HepG2 (cell line): ENCODE data around the gene ATP8B2. TPM values are rescaled to one million over a fixed set of nuclear protein-coding genes. Genes with fewer than 3 reads are reported as not detected.

Experiments
- ATAC-seq: fragments of 200-7000 bp; cut with Tn5 transposase; 3 replicates; pipeline ENCODE4 v1.9.1; 2020; ENCODE audit warnings: mild to moderate bottlenecking, moderate library complexity
- BruUV-seq: library from RNA; stranded (reverse); fragments of 400-500 nt; replicated peaks from 2 replicates; lab custom pipeline; 2021; lab: Mats Ljungman, UMichigan
- CTCF ChIA-PET: fragments of 300-600 bp; formaldehyde crosslinking; extraction: SDS; loops from one replicate; lab custom pipeline; 2021; ENCODE audit warnings: low total read pairs, inconsistent platforms, low intra/inter-chr PET ratio; lab: Yijun Ruan, JAX
- POLR2A ChIA-PET: fragments of 350-600 bp; sonication (Branson Sonifier 250); formaldehyde crosslinking; loops from one replicate; lab custom pipeline; 2020; ENCODE audit warnings: antibody characterized with exemption, inconsistent platforms; lab: Yijun Ruan, JAX
- DNase-seq: peaks from one replicate; pipeline ENCODE4 v3.0.0-alpha.2; 2015; ENCODE audit warnings: low spot score
- FAIRE-seq: peaks from 3 replicates; lab custom pipeline; 2011; peaks lifted over from hg19 to GRCh38; lab: Jason Lieb, UNC
- H2AFZ ChIP-seq: one replicate; pipeline ENCODE4 v1.6.1; 2011; ENCODE audit warnings: low read length, inconsistent platforms
- H3K27ac ChIP-seq: fragments of 300-600 bp; 3 replicates; pipeline ENCODE4 v1.8.0; 2011; ENCODE audit warnings: mixed run types, mild to moderate bottlenecking, mixed read lengths, low read length, inconsistent platforms; ENCODE audit not compliant: insufficient read depth; ENCODE audit errors: extremely low read length
- H3K27me3 ChIP-seq, 2 experiments: fragments of 200-600 bp in 1 of 2; 2 replicates in 1 of 2; 3 replicates in 1 of 2; pipeline versions ENCODE4 v1.6.0 to v1.8.0; 2011; ENCODE audit warnings: low read length in 2 of 2, mild to moderate bottlenecking in 2 of 2, moderate library complexity in 2 of 2, inconsistent platforms in 1 of 2; ENCODE audit not compliant: insufficient read depth in 2 of 2, control insufficient read depth in 1 of 2
- H3K36me3 ChIP-seq, 2 experiments: fragments of 200-600 bp in 1 of 2; replicated peaks in 1 of 2; 2 replicates in 1 of 2; 3 replicates in 1 of 2; pipeline versions ENCODE4 v1.5.1 to v1.8.0; 2011; ENCODE audit warnings: low read length in 2 of 2, inconsistent platforms in 1 of 2; ENCODE audit not compliant: insufficient read depth in 2 of 2, control insufficient read depth in 1 of 2
- H3K4me1 ChIP-seq: 2 replicates; pipeline ENCODE4 v1.5.1; 2012; ENCODE audit warnings: low read length, inconsistent platforms; ENCODE audit not compliant: insufficient read depth
- H3K4me2 ChIP-seq: 2 replicates; pipeline ENCODE4 v1.6.0; 2011; ENCODE audit warnings: low read depth, low read length, inconsistent platforms
- H3K4me3 ChIP-seq, 3 experiments: fragments of 200-600 bp in 1 of 3; sonication (generic), shearing (Covaris generic) in 1 of 3; replicated peaks in 1 of 3; 2 replicates each; pipeline ENCODE4 v1.5.1; 2011 to 2016; ENCODE audit warnings: low read length in 3 of 3, inconsistent platforms in 2 of 3, low read depth in 2 of 3, mild to moderate bottlenecking in 2 of 3, control low read depth in 1 of 3, mixed read lengths in 1 of 3; ENCODE audit not compliant: insufficient read depth in 1 of 3
- H3K79me2 ChIP-seq: one replicate; pipeline ENCODE4 v1.6.1; 2011; ENCODE audit warnings: low read length, inconsistent platforms; ENCODE audit not compliant: insufficient read depth
- H3K9ac ChIP-seq: 2 replicates; pipeline ENCODE4 v1.6.0; 2011; ENCODE audit warnings: mild to moderate bottlenecking, low read depth, low read length, inconsistent platforms; ENCODE audit not compliant: insufficient read depth
- H3K9me3 ChIP-seq: 2 replicates; pipeline ENCODE4 v1.5.1; 2012; ENCODE audit warnings: mild to moderate bottlenecking, low read length
- H4K20me1 ChIP-seq: 2 replicates; pipeline ENCODE4 v1.6.0; 2011; ENCODE audit warnings: inconsistent platforms, mild to moderate bottlenecking, low read length, moderate library complexity; ENCODE audit not compliant: insufficient read depth
- AGO2 ChIP-seq: fragments of 200-400 bp; formaldehyde crosslinking; optimal IDR thresholded peaks from 2 replicates; pipeline ENCODE3; 2017; ENCODE audit warnings: mild to moderate bottlenecking, low read depth, low read length, moderate library complexity
- STAG1 ChIP-seq: sonication (generic); formaldehyde crosslinking; IDR thresholded peaks from 2 replicates; pipeline ENCODE4 v1.4.0; 2020; ENCODE audit warnings: missing genetic modification reagents
- ZNF263 ChIP-seq: sonication (generic); formaldehyde crosslinking; IDR thresholded peaks from 2 replicates; pipeline ENCODE4 v1.4.0; 2020; ENCODE audit warnings: missing genetic modification reagents
- ZNF460 ChIP-seq: sonication (generic); formaldehyde crosslinking; IDR thresholded peaks from 2 replicates; pipeline ENCODE4 v1.5.1; 2020; ENCODE audit warnings: missing genetic modification reagents, mild to moderate bottlenecking, borderline replicate concordance
- ZNF629 ChIP-seq: sonication (generic); formaldehyde crosslinking; conservative IDR thresholded peaks from 2 replicates; pipeline ENCODE4 v1.5.0; 2020; ENCODE audit warnings: missing genetic modification reagents
- WGBS: methylation state at CpG from one replicate; pipeline ENCODE4 v1.1.6; 2017; ENCODE audit warnings: low lambda C conversion rate; 5-methylcytosine and 5-hydroxymethylcytosine counted together
- in situ Hi-C: cut with HindIII; loops from 2 replicates; pipeline ENCODE4 v1.10.0; 2017; ENCODE audit warnings: low pct_unique_long_range_greater_than_20kb; ENCODE audit not compliant: extremely low pct_ligation_motif_present
- intact Hi-C: fragments of 100-400 bp; cut with micrococcal nuclease; formaldehyde crosslinking; loops from one replicate; pipeline ENCODE4 v1.10.0; 2022; ENCODE audit not compliant: unreplicated experiment
- polyA plus RNA-seq, 8 experiments: library from polyadenylated mRNA; depleted of rRNA in 3 of 8; stranded (reverse) in 7 of 8; unstranded in 1 of 8; fragments of >200 nt; fragmentation: Illumina TruSeq in 4 of 8; extraction: Trizol in 4 of 8; gene quantifications; 2 replicates each; pipeline versions ENCODE4 v1.2.1 to v1.2.3, GENCODE V29; 2011 to 2016; ENCODE audit warnings: low read depth in 4 of 8, missing spikeins in 1 of 8, mixed read lengths in 1 of 8; ENCODE audit not compliant: insufficient read depth in 1 of 8
- total RNA-seq, 5 experiments: library from RNA; depleted of rRNA; stranded (reverse); fragments of >200 nt; fragmentation: Illumina TruSeq; extraction: Trizol; gene quantifications; 2 replicates each; pipeline ENCODE4 v1.2.3, GENCODE V29; 2016; ENCODE audit warnings: low read depth in 1 of 5
- TF ChIP-seq, protein P1 (sequence below): sonication (generic); formaldehyde crosslinking; IDR thresholded peaks from 2 replicates; pipeline ENCODE4 v1.4.0; 2020; ENCODE audit warnings: missing genetic modification reagents
- TF ChIP-seq, protein P2 (sequence below): sonication (generic); formaldehyde crosslinking; IDR thresholded peaks from 2 replicates; pipeline ENCODE4 v1.5.0; 2020; ENCODE audit warnings: mild to moderate bottlenecking, missing genetic modification reagents, moderate library complexity
- TF ChIP-seq, protein P3 (sequence below): sonication (generic); formaldehyde crosslinking; IDR thresholded peaks from 2 replicates; pipeline ENCODE4 v1.5.0; 2020; ENCODE audit warnings: mild to moderate bottlenecking, missing genetic modification reagents
- TF ChIP-seq, protein P4 (sequence below): sonication (generic); formaldehyde crosslinking; IDR thresholded peaks from 2 replicates; pipeline ENCODE4 v1.5.1; 2020; ENCODE audit warnings: mild to moderate bottlenecking, missing genetic modification reagents, moderate library complexity
- TF ChIP-seq, protein P5 (sequence below): sonication (generic); formaldehyde crosslinking; IDR thresholded peaks from 2 replicates; pipeline ENCODE4 v1.8.0; 2022; ENCODE audit warnings: mild to moderate bottlenecking, missing genetic modification reagents
- TF ChIP-seq, protein P6 (sequence below): IDR thresholded peaks from 2 replicates; pipeline ENCODE4 v1.6.1; 2018; ENCODE audit warnings: missing genetic modification reagents

The ATP8B2 gene
- total and polyA plus RNA-seq, 2 of the 13 experiments (the other 11 are each of a cell fraction or from before 2014, with no cell fraction given), result 20.4 to 39.3 TPM

DNA sequence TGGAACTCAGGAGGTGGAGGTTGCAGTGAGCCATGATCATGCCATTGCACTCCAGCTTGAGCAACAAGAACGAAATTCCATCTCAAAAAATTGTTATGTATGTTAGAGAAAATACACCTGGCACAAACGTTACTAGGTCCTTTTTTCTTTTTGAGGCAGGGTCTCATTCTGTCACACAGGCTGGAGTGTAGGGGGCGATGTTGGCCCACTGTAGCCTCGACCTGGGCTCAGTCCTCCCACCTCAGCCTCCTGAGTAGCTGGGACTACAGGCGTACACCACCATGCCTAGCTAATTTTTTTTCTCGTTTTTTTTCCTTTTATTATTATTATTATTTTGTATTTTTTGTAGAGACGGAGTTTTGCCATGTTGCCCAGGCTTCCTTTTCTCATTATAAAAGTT lies 48.5 kb upstream of the ATP8B2 start:
- peaks cover 24% of the 10 kb centered on the region for H3K4me1 ChIP-seq
- H2AFZ ChIP-seq, result no peak overlapping the region
- ChIA-PET CTCF (interaction anchor here (0.9 kb wide), 1 partner anchor 58 kb away, joined by 6 read pairs; no protein-coding TSS in a partner anchor), POLR2A (interaction anchor here (2.1 kb wide), 1 partner anchor 58 kb away, joined by 5 read pairs; no protein-coding TSS in a partner anchor)
- no peak overlapping the region for H3K4me2 ChIP-seq
- no TSS peak for BruUV-seq
- H3K79me2 ChIP-seq, result peaks cover 11% of the 10 kb centered on the region
- H4K20me1 ChIP-seq, result no peaks in the 10 kb centered on the region
- H3K36me3 ChIP-seq, result peaks cover 0 to 9% of the 10 kb centered on the region in 2 experiments; a peak in 3 of 5 replicates
- WGBS, result 80% methylated on average over 7 of the region's 7 CpGs
- no peak overlapping the region for H3K27ac ChIP-seq
- ATAC-seq (no peak), DNase-seq (no peak), FAIRE-seq (no peak)
- no peaks in the 10 kb centered on the region for H3K9me3 ChIP-seq
- H3K4me3 ChIP-seq, result no peak overlapping the region
- no peak overlapping the region for H3K9ac ChIP-seq
- H3K27me3 ChIP-seq, result no peaks in the 10 kb centered on the region; a peak in 1 of 5 replicates
- intact Hi-C loops (loop anchor here (1.0 kb wide), 1 partner anchor 58 kb away; no protein-coding TSS in a partner anchor), in situ Hi-C loops (no loop called here)
- peak; percentile 66 for TF ChIP-seq ZNF460 (CRISPR knock-in tag)
- TF ChIP-seq, protein P1, sequence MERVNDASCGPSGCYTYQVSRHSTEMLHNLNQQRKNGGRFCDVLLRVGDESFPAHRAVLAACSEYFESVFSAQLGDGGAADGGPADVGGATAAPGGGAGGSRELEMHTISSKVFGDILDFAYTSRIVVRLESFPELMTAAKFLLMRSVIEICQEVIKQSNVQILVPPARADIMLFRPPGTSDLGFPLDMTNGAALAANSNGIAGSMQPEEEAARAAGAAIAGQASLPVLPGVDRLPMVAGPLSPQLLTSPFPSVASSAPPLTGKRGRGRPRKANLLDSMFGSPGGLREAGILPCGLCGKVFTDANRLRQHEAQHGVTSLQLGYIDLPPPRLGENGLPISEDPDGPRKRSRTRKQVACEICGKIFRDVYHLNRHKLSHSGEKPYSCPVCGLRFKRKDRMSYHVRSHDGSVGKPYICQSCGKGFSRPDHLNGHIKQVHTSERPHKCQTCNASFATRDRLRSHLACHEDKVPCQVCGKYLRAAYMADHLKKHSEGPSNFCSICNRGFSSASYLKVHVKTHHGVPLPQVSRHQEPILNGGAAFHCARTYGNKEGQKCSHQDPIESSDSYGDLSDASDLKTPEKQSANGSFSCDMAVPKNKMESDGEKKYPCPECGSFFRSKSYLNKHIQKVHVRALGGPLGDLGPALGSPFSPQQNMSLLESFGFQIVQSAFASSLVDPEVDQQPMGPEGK, result no peak
- TF ChIP-seq STAG1 (CRISPR knock-in tag), result peak; percentile 71
- no peak for TF ChIP-seq ZNF629 (CRISPR knock-in tag)
- TF ChIP-seq, protein P2, sequence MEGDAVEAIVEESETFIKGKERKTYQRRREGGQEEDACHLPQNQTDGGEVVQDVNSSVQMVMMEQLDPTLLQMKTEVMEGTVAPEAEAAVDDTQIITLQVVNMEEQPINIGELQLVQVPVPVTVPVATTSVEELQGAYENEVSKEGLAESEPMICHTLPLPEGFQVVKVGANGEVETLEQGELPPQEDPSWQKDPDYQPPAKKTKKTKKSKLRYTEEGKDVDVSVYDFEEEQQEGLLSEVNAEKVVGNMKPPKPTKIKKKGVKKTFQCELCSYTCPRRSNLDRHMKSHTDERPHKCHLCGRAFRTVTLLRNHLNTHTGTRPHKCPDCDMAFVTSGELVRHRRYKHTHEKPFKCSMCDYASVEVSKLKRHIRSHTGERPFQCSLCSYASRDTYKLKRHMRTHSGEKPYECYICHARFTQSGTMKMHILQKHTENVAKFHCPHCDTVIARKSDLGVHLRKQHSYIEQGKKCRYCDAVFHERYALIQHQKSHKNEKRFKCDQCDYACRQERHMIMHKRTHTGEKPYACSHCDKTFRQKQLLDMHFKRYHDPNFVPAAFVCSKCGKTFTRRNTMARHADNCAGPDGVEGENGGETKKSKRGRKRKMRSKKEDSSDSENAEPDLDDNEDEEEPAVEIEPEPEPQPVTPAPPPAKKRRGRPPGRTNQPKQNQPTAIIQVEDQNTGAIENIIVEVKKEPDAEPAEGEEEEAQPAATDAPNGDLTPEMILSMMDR, result peak; percentile 62
- TF ChIP-seq, protein P3, sequence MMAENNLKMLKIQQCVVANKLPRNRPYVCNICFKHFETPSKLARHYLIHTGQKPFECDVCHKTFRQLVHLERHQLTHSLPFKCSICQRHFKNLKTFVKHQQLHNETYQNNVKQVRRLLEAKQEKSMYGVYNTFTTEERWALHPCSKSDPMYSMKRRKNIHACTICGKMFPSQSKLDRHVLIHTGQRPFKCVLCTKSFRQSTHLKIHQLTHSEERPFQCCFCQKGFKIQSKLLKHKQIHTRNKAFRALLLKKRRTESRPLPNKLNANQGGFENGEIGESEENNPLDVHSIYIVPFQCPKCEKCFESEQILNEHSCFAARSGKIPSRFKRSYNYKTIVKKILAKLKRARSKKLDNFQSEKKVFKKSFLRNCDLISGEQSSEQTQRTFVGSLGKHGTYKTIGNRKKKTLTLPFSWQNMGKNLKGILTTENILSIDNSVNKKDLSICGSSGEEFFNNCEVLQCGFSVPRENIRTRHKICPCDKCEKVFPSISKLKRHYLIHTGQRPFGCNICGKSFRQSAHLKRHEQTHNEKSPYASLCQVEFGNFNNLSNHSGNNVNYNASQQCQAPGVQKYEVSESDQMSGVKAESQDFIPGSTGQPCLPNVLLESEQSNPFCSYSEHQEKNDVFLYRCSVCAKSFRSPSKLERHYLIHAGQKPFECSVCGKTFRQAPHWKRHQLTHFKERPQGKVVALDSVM, result peak; percentile 93
- TF ChIP-seq ZNF263 (CRISPR knock-in tag), result peak; percentile 81
- TF ChIP-seq, protein P4, sequence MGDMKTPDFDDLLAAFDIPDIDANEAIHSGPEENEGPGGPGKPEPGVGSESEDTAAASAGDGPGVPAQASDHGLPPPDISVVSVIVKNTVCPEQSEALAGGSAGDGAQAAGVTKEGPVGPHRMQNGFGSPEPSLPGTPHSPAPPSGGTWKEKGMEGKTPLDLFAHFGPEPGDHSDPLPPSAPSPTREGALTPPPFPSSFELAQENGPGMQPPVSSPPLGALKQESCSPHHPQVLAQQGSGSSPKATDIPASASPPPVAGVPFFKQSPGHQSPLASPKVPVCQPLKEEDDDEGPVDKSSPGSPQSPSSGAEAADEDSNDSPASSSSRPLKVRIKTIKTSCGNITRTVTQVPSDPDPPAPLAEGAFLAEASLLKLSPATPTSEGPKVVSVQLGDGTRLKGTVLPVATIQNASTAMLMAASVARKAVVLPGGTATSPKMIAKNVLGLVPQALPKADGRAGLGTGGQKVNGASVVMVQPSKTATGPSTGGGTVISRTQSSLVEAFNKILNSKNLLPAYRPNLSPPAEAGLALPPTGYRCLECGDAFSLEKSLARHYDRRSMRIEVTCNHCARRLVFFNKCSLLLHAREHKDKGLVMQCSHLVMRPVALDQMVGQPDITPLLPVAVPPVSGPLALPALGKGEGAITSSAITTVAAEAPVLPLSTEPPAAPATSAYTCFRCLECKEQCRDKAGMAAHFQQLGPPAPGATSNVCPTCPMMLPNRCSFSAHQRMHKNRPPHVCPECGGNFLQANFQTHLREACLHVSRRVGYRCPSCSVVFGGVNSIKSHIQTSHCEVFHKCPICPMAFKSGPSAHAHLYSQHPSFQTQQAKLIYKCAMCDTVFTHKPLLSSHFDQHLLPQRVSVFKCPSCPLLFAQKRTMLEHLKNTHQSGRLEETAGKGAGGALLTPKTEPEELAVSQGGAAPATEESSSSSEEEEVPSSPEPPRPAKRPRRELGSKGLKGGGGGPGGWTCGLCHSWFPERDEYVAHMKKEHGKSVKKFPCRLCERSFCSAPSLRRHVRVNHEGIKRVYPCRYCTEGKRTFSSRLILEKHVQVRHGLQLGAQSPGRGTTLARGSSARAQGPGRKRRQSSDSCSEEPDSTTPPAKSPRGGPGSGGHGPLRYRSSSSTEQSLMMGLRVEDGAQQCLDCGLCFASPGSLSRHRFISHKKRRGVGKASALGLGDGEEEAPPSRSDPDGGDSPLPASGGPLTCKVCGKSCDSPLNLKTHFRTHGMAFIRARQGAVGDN, result no peak
- no peak for TF ChIP-seq AGO2
- TF ChIP-seq, protein P5, sequence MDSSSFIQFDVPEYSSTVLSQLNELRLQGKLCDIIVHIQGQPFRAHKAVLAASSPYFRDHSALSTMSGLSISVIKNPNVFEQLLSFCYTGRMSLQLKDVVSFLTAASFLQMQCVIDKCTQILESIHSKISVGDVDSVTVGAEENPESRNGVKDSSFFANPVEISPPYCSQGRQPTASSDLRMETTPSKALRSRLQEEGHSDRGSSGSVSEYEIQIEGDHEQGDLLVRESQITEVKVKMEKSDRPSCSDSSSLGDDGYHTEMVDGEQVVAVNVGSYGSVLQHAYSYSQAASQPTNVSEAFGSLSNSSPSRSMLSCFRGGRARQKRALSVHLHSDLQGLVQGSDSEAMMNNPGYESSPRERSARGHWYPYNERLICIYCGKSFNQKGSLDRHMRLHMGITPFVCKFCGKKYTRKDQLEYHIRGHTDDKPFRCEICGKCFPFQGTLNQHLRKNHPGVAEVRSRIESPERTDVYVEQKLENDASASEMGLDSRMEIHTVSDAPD (CRISPR knock-in tag), result no peak
- TF ChIP-seq, protein P6, sequence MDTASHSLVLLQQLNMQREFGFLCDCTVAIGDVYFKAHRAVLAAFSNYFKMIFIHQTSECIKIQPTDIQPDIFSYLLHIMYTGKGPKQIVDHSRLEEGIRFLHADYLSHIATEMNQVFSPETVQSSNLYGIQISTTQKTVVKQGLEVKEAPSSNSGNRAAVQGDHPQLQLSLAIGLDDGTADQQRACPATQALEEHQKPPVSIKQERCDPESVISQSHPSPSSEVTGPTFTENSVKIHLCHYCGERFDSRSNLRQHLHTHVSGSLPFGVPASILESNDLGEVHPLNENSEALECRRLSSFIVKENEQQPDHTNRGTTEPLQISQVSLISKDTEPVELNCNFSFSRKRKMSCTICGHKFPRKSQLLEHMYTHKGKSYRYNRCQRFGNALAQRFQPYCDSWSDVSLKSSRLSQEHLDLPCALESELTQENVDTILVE (CRISPR knock-in tag), result no peak
